Measurements from ENCODE around the gene DNAJA4. TPM values are rescaled to one million over a fixed set of nuclear protein-coding genes. Genes with fewer than 3 reads are reported as not detected.
A peak's percentile ranks its signal among the peaks of the same experiment; 100 is the strongest.

The DNAJA4 gene
- polyA plus RNA-seq (ENCODE audit: insufficient read length): 92.8 TPM

DNA sequence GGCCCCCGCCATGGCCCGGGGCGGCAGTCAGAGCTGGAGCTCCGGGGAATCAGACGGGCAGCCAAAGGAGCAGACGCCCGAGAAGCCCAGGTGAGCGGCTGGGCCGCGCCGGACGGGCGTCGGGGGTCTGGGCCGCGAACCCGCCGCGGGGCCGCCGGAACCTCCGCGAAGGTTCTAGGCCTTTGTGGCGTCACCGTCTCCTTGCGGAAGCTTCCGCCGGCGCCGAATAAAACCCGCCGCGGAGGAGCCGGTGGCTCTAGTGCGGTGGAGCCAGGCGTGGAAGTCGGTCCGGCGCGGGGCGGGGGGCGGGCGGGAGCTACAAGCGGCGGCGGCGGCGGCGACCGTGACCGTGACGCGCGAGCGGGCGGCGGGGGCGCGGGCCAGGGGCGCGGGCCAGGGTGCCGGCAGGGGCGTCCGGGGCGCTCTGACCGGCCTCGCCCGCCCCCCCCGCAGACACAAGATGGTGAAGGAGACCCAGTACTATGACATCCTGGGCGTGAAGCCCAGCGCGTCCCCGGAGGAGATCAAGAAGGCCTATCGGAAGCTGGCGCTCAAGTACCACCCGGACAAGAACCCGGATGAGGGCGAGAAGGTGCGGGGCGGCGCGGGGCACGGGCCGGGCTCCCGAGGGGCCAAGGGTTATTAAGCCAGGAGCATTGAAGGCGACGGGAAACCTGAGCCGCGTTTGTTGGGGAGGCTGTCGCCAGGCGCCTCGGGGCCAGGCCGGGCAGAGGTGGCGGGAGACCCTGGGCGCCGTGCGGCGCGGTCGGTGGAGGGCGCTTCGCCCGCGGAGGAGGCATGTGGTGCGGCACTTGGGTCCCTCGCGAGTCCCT lies at the start of gene DNAJA4:
Gene DNAJA4, plus strand, starts transcription at position 259 of the 833 bp plus-strand sequence. Its CDS starts 202 bp downstream, at position 461.
- DNase-seq (ENCODE audit: low read depth): no peak

- no peak for DNase-seq (ENCODE audit: low read depth)
Measured at GRCh38 chr15:78216276-78217104, 47.9 kb upstream of the DNAJA4 start.

GRCh38 chr15:78220713-78221112 lies 43.6 kb upstream of the DNAJA4 start:
- no peak for DNase-seq (ENCODE audit: low read depth)

DNA sequence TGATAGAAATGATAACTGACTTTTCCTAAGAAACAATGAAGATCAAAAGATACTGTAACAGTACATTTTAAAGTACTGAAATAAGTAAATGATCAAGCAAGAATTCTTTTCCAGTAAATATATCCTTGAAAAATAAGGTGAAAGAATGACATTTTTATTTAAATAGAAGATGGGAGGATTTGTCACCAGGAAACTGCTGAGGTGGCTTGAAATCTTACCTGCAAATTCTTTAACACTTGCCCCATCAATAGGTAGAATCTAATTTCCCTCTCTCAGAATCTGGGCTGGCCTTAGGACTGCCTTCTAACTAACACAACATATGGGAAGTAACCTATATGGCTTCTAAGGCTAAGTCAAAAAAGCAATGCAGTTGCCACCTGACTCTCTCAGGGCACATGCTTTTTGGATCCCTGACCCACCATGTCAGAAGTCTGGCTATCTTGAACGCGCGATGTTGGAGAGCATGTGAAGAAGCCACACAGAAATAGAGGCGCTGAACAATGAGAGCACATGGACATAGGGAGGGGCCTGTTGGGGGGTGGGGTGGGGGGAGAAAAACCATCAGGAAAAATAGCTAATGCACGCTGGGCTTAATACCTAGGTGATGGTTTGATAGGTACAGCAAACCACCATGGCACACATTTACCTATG lies 41.5 kb upstream of the DNAJA4 start:
- DNase-seq (ENCODE audit: low read depth): no peak

GRCh38 chr15:78223396-78224022 lies 40.9 kb upstream of the DNAJA4 start:
- DNase-seq (ENCODE audit: low read depth): no peak

DNA sequence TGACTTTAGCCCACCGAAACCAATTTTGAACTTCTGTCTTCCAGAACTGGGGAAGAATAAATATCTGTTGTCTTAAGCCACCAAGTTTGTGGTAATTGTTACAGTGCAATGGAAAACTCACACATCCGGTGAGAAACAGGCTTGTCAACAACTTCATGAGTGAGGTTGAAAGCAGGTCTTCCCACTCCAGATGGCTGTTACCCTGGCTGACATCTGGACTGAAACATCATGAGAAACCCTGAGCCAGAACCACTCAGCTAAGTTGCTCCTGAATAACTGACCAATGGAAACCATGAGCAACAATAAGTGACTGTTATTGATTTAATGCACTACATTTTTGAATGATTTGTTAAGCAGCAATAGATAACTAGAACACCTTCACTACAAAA lies 40.3 kb upstream of the DNAJA4 start:
- DNase-seq (ENCODE audit: low read depth): no peak

GRCh38 chr15:78225783-78226541 lies 38.4 kb upstream of the DNAJA4 start:
- no peak for DNase-seq (ENCODE audit: low read depth)

- no peak for DNase-seq (ENCODE audit: low read depth)
Measured at GRCh38 chr15:78228356-78228996, 35.9 kb upstream of the DNAJA4 start.

DNA sequence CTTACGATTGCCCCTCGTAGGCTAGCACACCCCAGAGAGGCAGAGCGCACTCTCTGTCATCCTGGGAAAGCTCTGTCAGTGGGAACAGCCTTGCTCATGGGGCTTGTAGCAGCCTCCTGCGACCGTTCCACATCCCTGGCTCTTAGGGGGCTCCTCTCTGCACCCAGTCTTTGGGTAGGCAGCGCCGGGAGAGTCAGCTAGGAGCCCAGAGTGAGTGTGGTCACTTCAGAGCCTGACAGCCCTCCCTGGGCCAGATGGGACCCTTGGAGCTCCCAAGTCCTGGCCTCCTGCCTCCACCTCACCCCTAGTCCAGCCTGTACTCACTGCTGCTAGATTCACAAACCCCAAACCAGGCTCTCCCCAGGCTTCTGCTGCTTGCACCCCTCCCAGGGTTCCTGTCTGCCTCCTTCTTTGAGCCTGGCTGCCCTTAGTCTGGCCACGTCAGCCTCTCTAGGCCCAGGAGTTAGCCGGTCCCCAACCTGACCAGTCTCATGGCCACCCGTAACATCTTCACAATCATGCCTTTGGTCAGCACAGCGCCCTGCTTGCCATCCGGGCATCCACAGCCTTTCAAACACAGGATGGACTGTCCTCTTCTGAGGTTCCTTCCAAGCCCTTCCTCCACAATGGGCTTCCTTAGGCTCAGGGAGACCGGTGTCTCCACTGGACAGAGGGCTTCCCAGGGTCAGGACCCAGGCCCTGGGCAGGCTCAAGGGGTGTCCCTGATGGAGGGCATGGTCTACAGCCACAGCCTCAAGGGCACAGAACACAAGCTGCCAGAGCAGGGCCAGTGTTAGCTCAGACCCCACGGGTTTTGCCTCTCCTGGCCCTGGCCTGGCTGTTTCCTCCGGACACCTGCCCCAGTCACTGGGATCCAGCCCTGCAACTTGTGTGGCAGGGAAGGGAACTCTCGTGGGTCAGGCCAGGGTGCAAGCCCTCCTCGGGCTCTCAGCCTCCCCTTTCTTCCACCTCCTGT lies 34.6 kb upstream of the DNAJA4 start:
- DNase-seq (ENCODE audit: low read depth): no peak

GRCh38 chr15:78232951-78233350 lies 31.4 kb upstream of the DNAJA4 start:
- DNase-seq (ENCODE audit: low read depth): no peak

GRCh38 chr15:78233496-78233895 lies 30.9 kb upstream of the DNAJA4 start:
- no peak for DNase-seq (ENCODE audit: low read depth)

GRCh38 chr15:78234515-78235040 lies 29.8 kb upstream of the DNAJA4 start, which contains the start of gene ACSBG1:
Gene ACSBG1, minus strand, starts transcription at chr15:78234565. Its CDS starts 64 bp downstream, at chr15:78234501.
- DNase-seq (ENCODE audit: low read depth): no peak

DNA sequence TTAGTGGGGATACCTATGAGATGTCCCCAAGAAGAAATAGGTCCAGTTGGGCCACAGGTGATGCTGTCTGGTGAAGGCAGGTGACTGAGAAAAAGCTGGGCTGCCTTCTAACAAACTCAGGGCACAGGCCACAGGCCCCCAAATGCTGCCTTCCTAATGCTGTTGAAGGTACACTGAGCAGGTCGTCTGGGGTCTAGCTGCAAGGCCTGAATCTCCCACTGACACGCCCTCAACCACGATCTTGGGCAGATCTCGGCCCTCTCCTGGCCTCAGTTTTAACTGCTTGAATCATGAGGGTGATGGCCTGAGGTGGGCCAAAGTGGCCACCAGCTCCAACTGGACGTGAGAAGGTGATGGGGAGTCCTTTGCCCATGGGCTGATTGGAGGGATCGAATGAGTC lies 27.9 kb upstream of the DNAJA4 start:
- DNase-seq (ENCODE audit: low read depth): no peak

GRCh38 chr15:78237146-78237545 lies 27.2 kb upstream of the DNAJA4 start:
- no peak for DNase-seq (ENCODE audit: low read depth)

DNA sequence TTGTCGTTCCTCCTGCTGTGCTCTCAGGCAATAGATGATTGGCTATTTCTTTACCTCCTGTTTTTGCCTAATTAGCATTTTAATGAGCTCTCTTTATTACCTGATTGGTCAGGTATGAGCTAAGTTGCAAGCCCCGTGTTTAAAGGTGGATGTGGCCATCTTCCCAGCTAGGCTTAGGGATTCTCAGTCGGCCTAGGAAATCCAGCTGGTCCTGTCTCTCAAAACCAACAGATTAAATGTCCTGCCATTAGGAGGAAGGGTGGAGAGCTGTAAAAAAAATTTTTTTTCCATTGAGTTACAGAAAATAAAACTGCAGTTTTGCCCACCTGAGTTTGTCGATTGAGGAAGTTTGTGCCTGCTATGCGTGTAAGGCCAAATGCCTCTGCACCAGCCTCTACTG lies 24.6 kb upstream of the DNAJA4 start:
- no peak for DNase-seq (ENCODE audit: low read depth)

DNA sequence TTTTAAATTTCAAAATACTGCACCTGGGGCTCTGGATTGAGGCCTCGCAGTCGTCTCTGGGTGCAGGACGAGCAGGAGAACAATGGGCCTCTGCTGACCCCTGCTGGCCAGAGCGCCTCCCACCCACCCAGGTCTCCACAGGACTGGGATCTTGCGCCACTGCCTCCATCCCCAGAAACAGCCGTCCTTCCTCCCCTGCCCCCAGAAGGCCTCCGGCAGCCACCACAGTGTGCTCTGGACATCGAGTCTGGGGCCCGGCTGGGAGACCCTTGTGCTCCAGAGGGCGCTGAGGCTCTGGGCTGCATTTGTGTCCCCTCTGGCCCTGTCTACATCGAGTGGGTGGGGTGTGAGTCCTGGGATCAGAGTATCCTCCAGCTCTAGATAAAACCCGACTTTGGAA lies 23.3 kb upstream of the DNAJA4 start:
- peak; percentile 31 for DNase-seq (ENCODE audit: low read depth)

GRCh38 chr15:78242128-78242527 lies 22.2 kb upstream of the DNAJA4 start:
- DNase-seq (ENCODE audit: low read depth): no peak

GRCh38 chr15:78243058-78243457 lies 21.3 kb upstream of the DNAJA4 start:
- no peak for DNase-seq (ENCODE audit: low read depth)

GRCh38 chr15:78243491-78243941 lies 20.8 kb upstream of the DNAJA4 start:
- DNase-seq (ENCODE audit: low read depth): no peak

Measured in forelimb muscle (tissue), 1 donor.